Neural cell (in vitro differentiated cells): ENCODE measurements around the gene KCNIP4. TPM values are rescaled to one million over a fixed set of nuclear protein-coding genes. Genes with fewer than 3 reads are reported as not detected.

ENCODE experiments used
- H2AFZ ChIP-seq: fragments of 200-600, 300-800 bp; sonication (generic), shearing (Covaris generic); 2 replicates; pipeline ENCODE4 v1.6.0; 2014; ENCODE audit warnings: low read depth, mild to moderate bottlenecking, antibody characterized with exemption, low read length, moderate library complexity
- H3F3A ChIP-seq: fragments of 200-600 bp; shearing (Covaris generic); 2 replicates; pipeline ENCODE4 v1.6.1; 2016; ENCODE audit warnings: mild to moderate bottlenecking, moderate library complexity, mixed read lengths, antibody characterized with exemption, low read length; ENCODE audit not compliant: insufficient read depth, poor library complexity, severe bottlenecking
- H3K27ac ChIP-seq: fragments of 200-600, 300-800 bp; sonication (generic), shearing (Covaris generic); 2 replicates; pipeline ENCODE4 v1.5.1; 2014; ENCODE audit warnings: mild to moderate bottlenecking, low read length, moderate library complexity
- H3K27me3 ChIP-seq: fragments of 300-800, 200-600 bp; sonication (generic), shearing (Covaris generic); 2 replicates; pipeline ENCODE4 v1.6.0; 2014; ENCODE audit warnings: mild to moderate bottlenecking, low read depth, low read length, moderate library complexity; ENCODE audit not compliant: insufficient read depth
- H3K36me3 ChIP-seq: fragments of 300-800, 200-600 bp; sonication (generic), shearing (Covaris generic); 2 replicates; pipeline ENCODE4 v1.5.1; 2014; ENCODE audit warnings: mild to moderate bottlenecking, antibody characterized with exemption, low read length, moderate library complexity; ENCODE audit not compliant: insufficient read depth
- H3K4me2 ChIP-seq: fragments of 300-800, 200-600 bp; sonication (generic), shearing (Covaris generic); 2 replicates; pipeline ENCODE4 v1.6.0; 2014; ENCODE audit warnings: mild to moderate bottlenecking, low read length
- H3K4me3 ChIP-seq: fragments of 300-800, 200-600 bp; sonication (generic), shearing (Covaris generic); 2 replicates; pipeline ENCODE4 v1.5.1; 2014; ENCODE audit warnings: mild to moderate bottlenecking, low read length, moderate library complexity
- H3K79me2 ChIP-seq: fragments of 200-600 bp; shearing (Covaris generic); replicated peaks from 2 replicates; pipeline ENCODE4 v1.6.0; 2014; ENCODE audit warnings: mild to moderate bottlenecking, low read length, moderate library complexity; ENCODE audit not compliant: insufficient read depth
- H3K9ac ChIP-seq: fragments of 300-800, 200-600 bp; sonication (generic), shearing (Covaris generic); 2 replicates; pipeline ENCODE4 v1.6.1; 2016; ENCODE audit warnings: mild to moderate bottlenecking, low read length, mixed read lengths
- H3K9me2 ChIP-seq: fragments of 200-600 bp; shearing (Covaris generic); 2 replicates; pipeline ENCODE4 v1.6.1; 2016; ENCODE audit warnings: mild to moderate bottlenecking, low read length, mixed read lengths; ENCODE audit not compliant: insufficient read depth
- H3K9me3 ChIP-seq: fragments of 200-600, 300-800 bp; sonication (generic), shearing (Covaris generic); 2 replicates; pipeline ENCODE4 v1.6.1; 2016; ENCODE audit warnings: mild to moderate bottlenecking, mixed run types, low read length, moderate library complexity, mixed read lengths
- H4K20me1 ChIP-seq: fragments of 200-600 bp; shearing (Covaris generic); 2 replicates; pipeline ENCODE4 v1.6.1; 2016; ENCODE audit warnings: mild to moderate bottlenecking, mixed run types; ENCODE audit not compliant: insufficient read depth
- CTCF ChIP-seq: fragments of 450-650 bp; IDR thresholded peaks from 2 replicates; pipeline ENCODE4 v1.5.1; 2014; ENCODE audit warnings: antibody characterized with exemption, mild to moderate bottlenecking, moderate library complexity; ENCODE audit not compliant: poor library complexity, severe bottlenecking
- EP300 ChIP-seq: fragments of 450-650 bp; conservative IDR thresholded peaks from 2 replicates; pipeline ENCODE4 v1.6.1; 2014; ENCODE audit warnings: antibody characterized with exemption, mild to moderate bottlenecking, moderate library complexity; ENCODE audit not compliant: poor library complexity, severe bottlenecking
- EZH2 ChIP-seq: fragments of 200-600, 300-800 bp; shearing (Covaris generic), sonication (generic); IDR thresholded peaks from 2 replicates; pipeline ENCODE4 v1.6.1; 2014; ENCODE audit warnings: antibody characterized with exemption, low read length, borderline replicate concordance, mild to moderate bottlenecking; ENCODE audit not compliant: insufficient read depth, poor library complexity, severe bottlenecking
- MXI1 ChIP-seq: fragments of 450-650 bp; conservative IDR thresholded peaks from 2 replicates; pipeline ENCODE4 v1.6.1; 2014; ENCODE audit warnings: antibody characterized with exemption, mild to moderate bottlenecking; ENCODE audit not compliant: poor library complexity, severe bottlenecking
- POLR2AphosphoS5 ChIP-seq: IDR thresholded peaks from 2 replicates; pipeline ENCODE4 v1.6.1; 2012
- RAD21 ChIP-seq: fragments of 450-650 bp; conservative IDR thresholded peaks from 2 replicates; pipeline ENCODE4 v1.6.1; 2014; ENCODE audit warnings: antibody characterized with exemption, mild to moderate bottlenecking, moderate library complexity
- REST ChIP-seq: IDR thresholded peaks from 2 replicates; pipeline ENCODE4 v1.6.1; 2012; ENCODE audit warnings: borderline replicate concordance
- SMC3 ChIP-seq: fragments of 450-650 bp; conservative IDR thresholded peaks from 2 replicates; pipeline ENCODE4 v1.6.1; 2014; ENCODE audit warnings: antibody characterized with exemption, mild to moderate bottlenecking, moderate library complexity; ENCODE audit not compliant: poor library complexity
- TAF1 ChIP-seq: IDR thresholded peaks from 2 replicates; pipeline ENCODE4 v1.6.1; 2012; ENCODE audit warnings: low read depth
- polyA plus RNA-seq: library from polyadenylated mRNA; depleted of rRNA; stranded (reverse); fragments of >200 nt; gene quantifications from 2 replicates; pipeline ENCODE4 v1.2.3, GENCODE V29; 2014

KCNIP4 gene
- polyA plus RNA-seq, 1 donor from 2014 or later: 22.8 TPM

DNA sequence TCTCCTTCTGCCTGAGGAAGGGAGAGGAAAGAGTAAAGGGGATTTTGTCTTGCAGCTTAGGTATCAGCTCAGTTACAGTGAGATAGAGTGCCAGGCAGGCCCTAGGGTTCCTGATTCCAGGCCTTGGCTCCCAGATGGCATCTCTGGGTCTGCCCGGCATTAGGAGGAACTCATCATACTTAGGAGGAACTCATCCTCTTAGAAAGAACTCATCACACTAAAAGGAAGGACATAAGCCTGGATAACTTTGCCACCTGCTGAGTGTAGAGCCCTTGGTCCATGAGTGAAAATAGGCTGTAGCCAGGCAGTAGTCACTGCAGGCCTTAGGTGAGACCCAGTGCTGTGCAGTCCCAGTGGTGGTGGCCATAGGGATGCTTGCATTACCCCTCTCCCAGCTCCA lies 881.2 kb downstream of the KCNIP4 start:
- Histone ChIP-seq H3K79me2 (no peaks in the 10 kb centered on the region), H3K27ac (no peak overlapping the region), H4K20me1 (no peaks in the 10 kb centered on the region), H3K4me2 (no peak overlapping the region), H3K4me3 (no peak overlapping the region), H3K9me2 (no peaks in the 10 kb centered on the region), H2AFZ (no peak overlapping the region), H3K36me3 (no peaks in the 10 kb centered on the region), H3K27me3 (no peaks in the 10 kb centered on the region), H3F3A (no peaks in the 10 kb centered on the region), H3K9me3 (no peaks in the 10 kb centered on the region), H3K9ac (no peak overlapping the region)
- TF ChIP-seq EP300 (no peak), RAD21 (no peak), REST (no peak), SMC3 (no peak), TAF1 (no peak), MXI1 (no peak), EZH2 (no peak), POLR2AphosphoS5 (no peak), CTCF (no peak)

DNA sequence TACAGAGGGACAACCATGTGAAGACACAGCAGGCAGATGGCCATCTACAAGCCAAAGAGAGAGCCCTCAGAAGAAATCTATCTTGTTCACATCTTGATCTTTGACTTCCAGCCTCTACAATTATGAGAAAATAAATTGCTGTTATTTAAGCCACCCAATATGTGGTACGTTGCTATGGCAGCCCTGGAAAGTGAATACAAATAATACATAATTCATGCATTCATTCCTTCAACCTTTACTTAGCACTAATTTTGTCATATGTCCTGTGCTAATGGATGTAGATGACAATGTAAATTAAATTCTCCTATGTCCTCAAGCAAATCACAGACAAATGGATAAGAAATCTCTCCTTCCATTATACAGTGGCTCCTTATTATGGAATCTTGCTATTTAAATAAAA lies 886.7 kb downstream of the KCNIP4 start:
- peak overlapping the region; percentile 21 for H3K27ac ChIP-seq
- H3F3A ChIP-seq: no peaks in the 10 kb centered on the region
- no peaks in the 10 kb centered on the region for H3K79me2 ChIP-seq
- H3K4me2 ChIP-seq: no peak overlapping the region
- H3K9me2 ChIP-seq: no peaks in the 10 kb centered on the region
- H2AFZ ChIP-seq: no peak overlapping the region
- no peaks in the 10 kb centered on the region for H3K36me3 ChIP-seq
- peak overlapping the region; percentile 13 for H3K4me3 ChIP-seq
- no peak overlapping the region for H3K9ac ChIP-seq
- H3K27me3 ChIP-seq: no peaks in the 10 kb centered on the region
- H3K9me3 ChIP-seq: no peaks in the 10 kb centered on the region
- peak; percentile 17 for TF ChIP-seq EP300
- TF ChIP-seq TAF1: no peak
- H4K20me1 ChIP-seq: no peaks in the 10 kb centered on the region

DNA sequence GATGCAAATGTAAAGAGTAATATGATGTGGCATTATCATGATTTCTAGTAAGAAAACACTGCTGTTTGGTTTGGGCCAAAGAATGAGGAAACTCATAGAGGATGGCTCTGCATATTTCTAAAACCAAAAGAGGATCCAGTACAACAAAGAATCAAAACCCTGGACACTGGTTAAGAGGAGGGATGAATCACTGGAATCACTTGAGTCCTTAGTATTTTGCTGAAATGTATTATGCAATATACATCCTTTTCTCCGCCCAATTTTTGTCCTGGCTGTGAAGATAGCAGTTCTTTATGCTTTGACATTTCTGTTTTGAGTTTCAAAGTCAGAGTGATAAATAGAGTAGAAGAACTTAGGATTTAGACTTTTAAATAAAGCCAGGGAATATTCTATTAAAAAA lies 902.4 kb downstream of the KCNIP4 start:
- Histone ChIP-seq H3K9ac (no peak overlapping the region), H3K4me3 (no peak overlapping the region), H3K27ac (no peak overlapping the region), H2AFZ (no peak overlapping the region), H3K4me2 (no peak overlapping the region), H3K9me3 (no peaks in the 10 kb centered on the region), H4K20me1 (no peaks in the 10 kb centered on the region), H3K79me2 (no peaks in the 10 kb centered on the region), H3K36me3 (no peaks in the 10 kb centered on the region), H3F3A (no peaks in the 10 kb centered on the region), H3K9me2 (no peaks in the 10 kb centered on the region), H3K27me3 (no peaks in the 10 kb centered on the region)
- TF ChIP-seq REST: no peak
